NCI-H226 (cell line): ENCODE data around the gene PRSS50.

ENCODE experiments used
- DNase-seq: peaks from one replicate; pipeline ENCODE4 v3.0.0-alpha.2; 2015

The PRSS50 gene

DNA sequence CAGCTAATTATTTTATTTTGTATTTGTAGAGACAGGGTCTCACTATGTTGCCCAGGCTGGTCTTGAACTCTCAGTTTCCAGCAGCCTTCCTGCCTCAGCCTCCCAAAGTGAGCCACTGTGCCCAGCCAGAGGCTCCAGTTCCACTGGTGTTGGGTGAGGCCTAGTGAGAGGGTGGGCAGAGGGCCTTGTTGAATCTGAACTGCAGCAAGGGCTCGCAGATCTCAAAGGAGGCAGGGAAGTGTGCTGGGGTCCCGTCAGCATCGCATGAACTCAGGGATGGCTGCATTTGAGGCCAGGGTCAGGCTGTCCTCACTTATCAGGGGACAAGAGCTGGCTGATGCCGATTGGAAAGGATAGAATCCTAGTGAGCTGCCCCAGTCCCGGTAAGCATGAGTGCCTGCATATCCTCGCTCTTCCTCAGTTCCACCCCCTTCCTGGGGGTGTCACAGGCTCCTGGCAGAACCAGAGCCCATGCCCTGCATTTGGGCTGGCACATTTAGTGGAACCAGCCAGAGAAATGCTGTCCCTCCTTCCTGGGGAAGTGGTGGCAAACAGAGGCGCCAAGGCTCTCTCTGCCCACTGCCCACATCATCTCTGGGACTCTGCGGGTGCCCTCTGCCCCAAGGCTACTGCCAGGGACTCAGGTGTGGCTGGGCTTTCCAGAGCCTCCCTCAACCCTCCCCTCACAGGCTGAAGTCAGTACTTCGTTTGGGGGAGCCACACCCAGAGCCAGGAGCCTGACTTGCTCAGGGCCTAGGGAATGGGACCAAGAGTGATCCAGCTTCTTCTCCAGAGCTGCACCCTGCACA lies 48.3 kb downstream of the PRSS50 start:
- no peak for DNase-seq

DNA sequence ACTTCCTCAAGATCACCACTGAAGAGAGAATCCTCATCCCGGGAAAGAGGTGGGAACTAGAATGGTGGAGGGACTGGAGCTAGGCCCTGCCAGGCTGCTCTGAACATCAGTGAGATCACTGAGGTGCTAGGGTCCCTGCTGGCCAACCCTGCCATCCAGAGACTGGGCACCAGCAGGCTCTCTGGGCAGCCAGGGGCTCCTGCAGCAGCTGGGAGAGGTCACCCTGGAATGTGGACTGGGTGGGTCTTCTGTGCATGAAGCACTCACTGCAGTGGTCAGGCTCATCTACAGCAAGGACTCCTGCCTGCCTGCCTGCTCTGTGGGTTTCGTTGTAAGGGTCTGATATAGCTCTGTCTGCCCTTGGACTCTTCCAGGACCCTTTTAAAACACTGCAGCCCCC lies 49.1 kb downstream of the PRSS50 start:
- no peak for DNase-seq

DNA sequence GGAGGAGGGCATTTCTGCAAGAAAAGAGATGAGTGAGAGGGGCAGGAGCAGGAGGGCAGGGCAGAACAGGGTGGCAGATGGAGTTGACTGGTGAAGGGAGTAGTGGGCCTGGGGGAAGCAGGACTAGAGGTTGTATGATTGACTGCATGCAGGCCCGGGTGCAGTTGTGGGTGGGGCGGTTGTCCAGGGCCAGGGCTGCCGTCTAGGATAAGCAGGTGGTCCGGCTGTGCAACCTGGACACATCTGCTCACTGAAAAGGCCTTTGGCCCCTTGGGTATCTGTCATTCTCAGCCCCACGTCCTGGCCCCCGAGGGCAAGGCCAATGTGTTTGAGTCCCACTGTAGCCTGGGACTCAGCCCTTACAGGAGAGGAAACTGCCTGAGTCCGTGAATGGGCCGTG lies 49.6 kb downstream of the PRSS50 start:
- DNase-seq: no peak

DNA sequence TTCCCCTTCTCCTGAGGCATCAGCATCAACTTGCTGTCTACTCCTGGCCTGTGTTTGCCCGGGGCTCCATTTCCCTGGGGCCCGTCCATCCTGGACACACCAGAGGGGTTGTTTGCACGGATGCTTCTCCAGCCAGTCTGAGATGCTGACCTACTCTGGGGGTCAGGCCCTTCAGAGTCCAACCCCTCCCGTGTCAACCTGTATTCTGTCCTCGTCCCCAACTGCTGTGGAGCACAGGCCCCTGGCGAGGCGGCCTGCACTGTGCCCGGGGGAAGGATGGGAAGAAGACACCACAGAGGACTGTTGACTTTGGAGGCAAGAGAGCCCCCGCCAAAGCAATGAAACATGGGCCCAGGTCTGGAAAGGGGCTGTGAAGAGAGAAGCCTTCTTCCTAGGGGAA lies 50.0 kb downstream of the PRSS50 start:
- no peak for DNase-seq

DNA sequence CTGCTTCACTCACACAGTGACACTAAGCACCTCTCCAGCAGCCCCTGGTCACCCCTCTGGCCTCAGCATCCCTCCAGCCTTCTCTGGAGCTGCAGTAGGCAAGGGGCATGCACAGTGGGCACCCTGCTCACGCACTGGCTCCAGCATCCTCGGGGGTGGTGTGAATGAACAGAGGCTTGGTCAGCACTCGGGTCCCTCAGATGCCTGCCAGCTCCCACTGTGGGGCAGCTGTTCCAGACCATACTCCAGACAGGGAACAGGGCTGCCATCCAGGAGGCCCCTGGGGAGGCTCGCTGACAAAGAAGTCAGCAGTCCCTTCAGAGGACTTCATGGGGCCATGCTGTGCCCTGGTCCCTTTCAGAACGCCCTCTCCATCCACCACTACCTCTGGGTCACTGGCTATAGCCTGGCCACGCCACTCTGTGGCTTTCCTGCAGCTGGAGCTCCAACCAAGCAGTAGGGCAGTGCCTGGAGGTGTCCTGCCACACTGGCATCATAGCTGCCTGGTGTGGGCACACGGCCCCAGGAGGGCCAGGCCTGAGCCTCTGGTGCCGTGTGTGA lies 50.5 kb downstream of the PRSS50 start:
- DNase-seq: no peak

DNA sequence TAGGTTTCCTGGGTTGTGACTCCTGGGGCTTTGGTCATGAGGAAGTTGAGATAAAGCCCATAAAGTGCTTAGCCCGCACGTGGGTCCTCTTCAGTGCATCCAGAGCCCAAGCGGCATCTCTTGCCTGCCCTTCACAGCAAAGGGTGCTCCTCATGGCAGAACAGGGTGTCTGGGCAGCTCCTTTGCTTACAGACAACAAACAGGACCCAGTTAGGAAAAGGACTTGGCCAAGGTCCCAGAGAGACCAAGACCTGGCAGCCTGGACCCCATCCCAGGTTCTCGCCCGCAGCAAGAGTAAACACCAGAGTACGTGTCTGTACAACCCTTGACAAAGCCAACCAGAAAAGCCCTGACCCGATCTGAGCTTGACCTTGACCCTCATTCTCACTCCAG lies 51.2 kb downstream of the PRSS50 start:
- DNase-seq: no peak

DNA sequence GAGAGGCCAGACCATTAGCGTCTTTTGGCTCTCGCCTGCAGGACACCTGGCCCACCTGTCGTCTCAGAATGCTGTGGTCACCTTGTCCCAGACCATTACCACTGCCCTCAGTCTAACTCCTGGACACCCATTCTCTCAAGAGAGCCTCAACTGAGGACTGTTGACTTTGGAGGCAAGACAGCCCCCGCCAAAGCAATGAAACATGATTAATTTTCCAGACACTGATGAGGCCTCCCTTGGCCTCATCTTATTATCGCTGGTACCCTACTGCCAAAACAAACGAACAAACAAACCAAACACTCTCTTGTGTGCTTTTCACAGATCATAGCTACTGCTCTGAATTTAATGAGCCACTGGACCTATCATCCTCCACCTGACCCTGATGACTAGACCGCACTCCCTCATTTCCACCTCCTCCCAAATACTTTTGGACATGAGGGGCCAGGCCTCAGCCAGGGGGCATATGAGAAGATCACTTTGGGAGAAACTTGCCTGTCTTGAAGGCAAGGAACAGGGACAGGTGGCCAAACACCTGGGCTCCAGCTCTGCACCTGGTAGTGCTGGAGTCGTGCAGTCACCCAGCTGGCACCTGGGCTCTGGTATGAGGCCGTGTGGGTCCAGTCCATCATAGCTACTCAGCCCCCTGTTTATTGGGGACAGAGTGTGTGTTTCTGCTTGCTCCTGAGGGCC lies 51.8 kb downstream of the PRSS50 start:
- DNase-seq: no peak

DNA sequence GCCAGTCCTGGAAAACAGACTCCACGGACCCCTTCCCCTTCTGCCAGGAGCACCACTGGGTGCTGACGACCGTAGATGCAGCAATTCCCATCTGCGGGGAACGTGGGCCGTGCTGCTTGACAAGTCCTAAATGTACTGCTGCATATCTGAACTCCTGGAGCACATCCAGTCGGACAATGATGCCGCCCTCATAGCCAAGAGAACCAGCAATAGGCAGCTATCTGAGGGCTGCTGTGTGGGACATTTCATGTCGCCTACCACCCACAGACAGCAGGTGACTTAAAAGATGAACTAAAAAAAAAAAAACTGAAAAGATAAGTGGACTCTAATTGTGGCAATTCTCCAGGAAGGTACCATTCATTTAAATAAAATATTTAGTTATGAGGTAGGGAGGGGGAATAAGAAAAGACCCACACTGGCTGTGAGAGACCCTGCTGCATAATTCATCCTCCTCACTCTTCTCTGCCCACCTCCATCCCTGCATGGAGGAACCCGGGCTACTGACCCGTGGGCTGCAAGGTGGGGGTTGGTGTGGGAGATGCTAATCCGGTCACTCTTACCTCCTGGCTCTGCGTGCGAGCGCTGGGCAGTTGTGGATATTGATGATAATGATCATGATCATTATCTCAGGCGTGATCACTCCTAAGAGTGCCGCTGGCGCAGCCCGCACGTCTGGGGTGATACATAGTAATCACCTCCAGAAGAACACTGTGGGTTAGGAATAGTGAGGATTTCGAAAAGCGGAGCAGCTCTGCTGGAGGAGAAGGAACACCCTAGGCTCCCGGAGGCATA lies 52.5 kb downstream of the PRSS50 start:
- no peak for DNase-seq

DNA sequence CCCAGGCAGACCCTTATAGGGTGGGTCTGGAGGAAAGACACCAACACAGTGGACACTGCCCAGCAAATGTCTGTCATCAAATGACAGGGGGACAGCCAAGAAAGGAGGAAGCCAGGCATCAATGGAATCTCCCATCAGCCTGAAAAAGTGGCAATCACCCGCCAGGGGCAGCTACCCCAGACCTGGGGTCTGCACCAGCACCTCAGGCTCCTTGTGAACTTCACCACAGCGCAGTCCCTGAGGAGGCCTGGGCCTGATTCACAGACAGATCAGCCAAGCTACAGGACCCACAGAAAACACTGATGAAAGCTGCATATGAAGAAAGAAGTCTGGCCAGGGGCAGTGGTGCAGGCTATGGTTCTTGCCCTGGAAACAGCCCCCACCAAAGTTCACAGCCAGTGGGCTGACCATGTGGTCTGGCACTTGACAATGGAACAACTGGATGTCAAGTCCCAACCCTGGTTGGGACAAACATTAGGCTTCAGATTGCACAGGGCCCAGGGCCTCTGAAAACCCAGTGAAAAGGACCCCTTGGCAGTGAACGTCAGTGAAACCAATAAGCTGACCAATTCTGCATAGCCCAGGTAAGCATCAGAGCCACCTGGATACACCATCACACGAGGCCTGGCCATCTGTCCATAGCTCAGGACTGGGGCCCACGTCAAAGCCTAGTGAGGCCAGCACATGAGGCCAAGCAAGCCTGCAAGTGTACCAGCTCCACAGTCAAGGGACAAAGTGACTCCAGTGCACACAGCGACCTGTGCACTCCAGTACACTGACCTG lies 53.3 kb downstream of the PRSS50 start:
- no peak for DNase-seq

DNA sequence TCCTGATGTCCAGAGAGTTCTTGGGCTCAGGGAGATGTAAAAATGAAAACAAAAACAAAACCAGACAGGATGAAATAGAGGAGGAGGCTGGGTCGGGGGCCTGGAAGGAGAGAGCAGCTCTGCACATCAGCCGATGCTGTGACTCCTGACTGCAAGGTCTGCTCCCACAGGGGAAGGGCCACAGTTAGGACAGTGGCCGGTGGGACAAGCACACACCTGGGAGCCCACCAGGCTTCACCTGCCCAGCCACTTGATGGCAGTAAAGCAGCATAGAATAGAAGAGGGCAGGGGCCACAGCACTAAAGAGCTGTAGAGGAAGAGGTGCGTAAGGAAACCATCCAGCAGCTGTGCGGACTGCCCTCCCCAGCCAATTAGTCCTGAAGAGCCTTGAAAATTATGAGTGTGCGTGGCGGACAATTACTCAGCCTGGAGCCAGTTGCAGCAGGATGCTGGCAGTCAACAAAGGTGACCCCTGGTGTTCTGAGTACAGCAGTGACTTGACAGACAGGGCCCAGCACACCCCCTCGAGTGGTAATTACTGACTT lies 54.0 kb downstream of the PRSS50 start:
- no peak for DNase-seq

DNA sequence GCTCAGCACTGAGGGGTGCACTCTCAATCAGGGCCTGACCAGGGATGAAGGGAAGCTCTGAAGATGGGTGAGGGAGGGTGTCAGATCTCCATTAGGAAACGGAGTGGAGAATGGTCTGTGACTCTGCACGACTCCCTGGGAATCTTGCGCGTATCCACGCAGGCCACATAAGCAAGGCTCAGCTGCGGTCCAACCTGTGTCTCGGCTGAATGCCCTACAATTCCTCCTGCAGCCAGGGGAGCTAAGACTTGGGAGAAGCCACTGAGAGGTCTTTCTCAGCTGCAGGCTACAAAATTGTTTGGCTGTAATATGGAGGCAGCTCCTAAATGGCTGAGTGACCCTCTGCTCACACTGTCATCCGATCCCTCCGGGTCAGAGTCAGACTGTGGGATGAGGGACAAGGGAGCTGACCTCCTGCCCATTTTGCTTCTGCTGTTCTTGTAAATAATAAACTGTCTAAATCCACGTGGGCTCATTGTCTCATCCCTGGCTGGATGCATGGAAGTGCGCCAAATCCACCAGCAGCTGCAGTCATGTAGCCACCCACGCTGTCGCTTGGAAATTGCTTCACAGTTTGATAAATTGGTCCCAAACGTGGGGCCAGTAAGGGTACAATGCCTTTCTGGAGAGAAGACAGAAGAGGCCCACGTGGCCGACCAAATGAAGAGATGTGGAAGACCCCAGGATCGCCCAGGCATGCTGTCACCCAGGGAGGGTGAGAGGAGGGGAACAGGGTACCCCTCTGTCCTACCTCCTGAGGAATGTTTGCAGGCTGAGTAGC lies 54.7 kb downstream of the PRSS50 start:
- DNase-seq: no peak
